K562 (cell line): Measurements from ENCODE around the gene PTPRE.

ENCODE experiments used
- RAD21 ChIP-seq, 2 experiments: fragments of 250-450 bp in 1 of 2; fragments of 450-650 bp in 1 of 2; sonication (Bioruptor Pico) in 1 of 2; formaldehyde crosslinking in 1 of 2; IDR thresholded peaks in 1 of 2; conservative IDR thresholded peaks in 1 of 2; 2 replicates each; pipeline versions ENCODE4 v1.4.0 to v1.8.0; 2020 to 2022; ENCODE audit warnings: mild to moderate bottlenecking in 2 of 2, moderate library complexity in 1 of 2
- SP1 ChIP-seq: sonication (generic); formaldehyde crosslinking; IDR thresholded peaks from 2 replicates; pipeline ENCODE4 v1.8.1; 2022; ENCODE audit warnings: mild to moderate bottlenecking, missing genetic modification reagents

DNA sequence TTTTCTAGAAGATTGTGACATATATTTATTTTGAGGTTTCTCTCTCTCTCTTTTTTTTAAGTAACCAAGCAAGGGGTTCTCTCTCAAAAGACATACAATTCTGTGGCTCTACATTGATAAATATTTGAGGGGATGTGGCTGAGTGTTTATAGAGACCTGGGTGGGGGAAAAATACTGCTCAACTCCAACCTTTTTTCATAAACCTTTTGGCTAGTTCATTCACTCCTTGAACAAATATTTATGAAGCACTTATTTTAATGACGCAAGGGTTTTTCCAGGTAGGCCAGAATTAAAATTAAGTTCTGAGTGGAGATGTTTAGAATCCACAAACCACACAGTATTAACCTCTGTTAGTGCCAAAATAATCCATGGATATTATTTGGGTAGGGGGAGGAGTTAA is 100.2 kb downstream of the PTPRE start:
- TF ChIP-seq SP1 (CRISPR knock-in tag) = no peak
- TF ChIP-seq RAD21 (CRISPR knock-in tag; conservative IDR thresholded peaks at IDR 0.05 in 1 of 2, IDR thresholded peaks at IDR 0.05 in 1 of 2) = no peak
